Smooth muscle cell (in vitro differentiated cells): ENCODE data around the gene GMPS. TPM values are rescaled to one million over a fixed set of nuclear protein-coding genes. Genes with fewer than 3 reads are reported as not detected.

Source experiments
- DNase-seq: peaks from one replicate; lab custom pipeline; 2025; ENCODE audit not compliant: unreplicated experiment; lab: John Stamatoyannopoulos, UW
- H2AFZ ChIP-seq: fragments of 200-600 bp; sonication (generic); 2 replicates; pipeline ENCODE4 v1.6.0; 2016; ENCODE audit warnings: antibody characterized with exemption, low read depth, mild to moderate bottlenecking
- H3F3A ChIP-seq: fragments of 200-600 bp; sonication (generic); 2 replicates; pipeline ENCODE4 v1.6.0; 2017; ENCODE audit warnings: antibody characterized with exemption, low read depth
- H3K27ac ChIP-seq: fragments of 200-600 bp; sonication (generic); 2 replicates; pipeline ENCODE4 v1.5.1; 2016; ENCODE audit warnings: low read depth, mild to moderate bottlenecking
- H3K27me3 ChIP-seq: fragments of 200-600 bp; sonication (generic); 2 replicates; pipeline ENCODE4 v1.6.1; 2016; ENCODE audit warnings: low read depth, mild to moderate bottlenecking
- H3K36me3 ChIP-seq: fragments of 200-600 bp; sonication (generic); 2 replicates; pipeline ENCODE4 v1.5.1; 2016; ENCODE audit warnings: low read depth
- H3K4me1 ChIP-seq: fragments of 200-600 bp; sonication (generic); 2 replicates; pipeline ENCODE4 v1.5.1; 2016; ENCODE audit warnings: low read depth
- H3K4me2 ChIP-seq: fragments of 200-600 bp; sonication (generic); 2 replicates; pipeline ENCODE4 v1.6.0; 2016; ENCODE audit warnings: mild to moderate bottlenecking
- H3K4me3 ChIP-seq: fragments of 200-600 bp; sonication (generic); 2 replicates; pipeline ENCODE4 v1.5.1; 2016; ENCODE audit warnings: mild to moderate bottlenecking
- H3K79me2 ChIP-seq: fragments of 200-600 bp; sonication (generic); 2 replicates; pipeline ENCODE4 v1.6.0; 2016; ENCODE audit warnings: low read depth, mild to moderate bottlenecking
- H3K9ac ChIP-seq: fragments of 200-600 bp; sonication (generic); 2 replicates; pipeline ENCODE4 v1.6.0; 2016; ENCODE audit warnings: low read depth
- H3K9me3 ChIP-seq: fragments of 200-600 bp; sonication (generic); replicated peaks from 2 replicates; pipeline ENCODE4 v1.5.1; 2016; ENCODE audit warnings: low read depth
- H4K20me1 ChIP-seq: fragments of 200-600 bp; sonication (generic); 2 replicates; pipeline ENCODE4 v1.6.0; 2016; ENCODE audit warnings: low read depth
- WGBS: methylation state at CpG from one replicate; pipeline ENCODE4 v1.1.7; 2016; ENCODE audit warnings: low lambda C conversion rate; 5-methylcytosine and 5-hydroxymethylcytosine counted together
- polyA plus RNA-seq: library from polyadenylated mRNA; unstranded; fragments of >200 nt; fragmentation: Nextera tagmentation; extraction: Ambion mirVana; gene quantifications from 2 replicates; pipeline ENCODE4 v1.2.1, GENCODE V29; 2016
- total RNA-seq: library from RNA; depleted of rRNA; stranded (reverse); fragments of >200 nt; gene quantifications from 2 replicates; pipeline ENCODE4 v1.2.3, GENCODE V29; 2014
- TF ChIP-seq, protein P1 (sequence below): fragments of 200-600 bp; sonication (generic); IDR thresholded peaks from 2 replicates; pipeline ENCODE4 v1.5.1; 2017; ENCODE audit warnings: borderline replicate concordance, mild to moderate bottlenecking, antibody characterized with exemption; ENCODE audit not compliant: insufficient read depth, poor library complexity, severe bottlenecking

The GMPS gene
- total and polyA plus RNA-seq, 2 experiments from 2014 or later: 52.1 to 64.5 TPM

DNA sequence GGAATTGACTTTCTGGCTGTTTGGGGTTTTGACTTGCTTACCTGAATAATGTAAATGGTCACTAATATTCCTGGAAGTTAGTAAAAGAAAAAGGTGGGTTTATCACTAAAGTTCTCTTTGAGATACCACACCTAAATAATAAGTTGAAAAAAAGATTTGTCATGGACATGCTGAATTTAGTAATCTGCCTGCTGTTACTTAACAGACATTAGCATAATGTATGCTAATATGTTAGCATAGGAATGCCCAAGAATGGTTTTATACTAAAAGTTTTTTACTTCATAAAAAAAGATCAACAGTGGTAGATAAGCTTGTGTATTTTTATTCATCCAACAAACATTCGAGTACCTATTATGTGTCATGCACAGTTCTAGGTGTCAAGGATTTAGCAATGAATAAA is 36.5 kb downstream of the GMPS start:
- Histone ChIP-seq H3K79me2 (peaks cover 4% of the 10 kb centered on the region), H3K27me3 (no peaks in the 10 kb centered on the region), H3K4me2 (no peak overlapping the region), H3K4me1 (no peaks in the 10 kb centered on the region), H3K4me3 (no peak overlapping the region), H4K20me1 (peaks cover 6% of the 10 kb centered on the region), H3K27ac (no peak overlapping the region), H2AFZ (no peak overlapping the region), H3K9me3 (no peaks in the 10 kb centered on the region), H3F3A (no peaks in the 10 kb centered on the region), H3K9ac (no peak overlapping the region), H3K36me3 (peaks cover 25% of the 10 kb centered on the region)
- DNase-seq: no peak
- TF ChIP-seq, protein P1, sequence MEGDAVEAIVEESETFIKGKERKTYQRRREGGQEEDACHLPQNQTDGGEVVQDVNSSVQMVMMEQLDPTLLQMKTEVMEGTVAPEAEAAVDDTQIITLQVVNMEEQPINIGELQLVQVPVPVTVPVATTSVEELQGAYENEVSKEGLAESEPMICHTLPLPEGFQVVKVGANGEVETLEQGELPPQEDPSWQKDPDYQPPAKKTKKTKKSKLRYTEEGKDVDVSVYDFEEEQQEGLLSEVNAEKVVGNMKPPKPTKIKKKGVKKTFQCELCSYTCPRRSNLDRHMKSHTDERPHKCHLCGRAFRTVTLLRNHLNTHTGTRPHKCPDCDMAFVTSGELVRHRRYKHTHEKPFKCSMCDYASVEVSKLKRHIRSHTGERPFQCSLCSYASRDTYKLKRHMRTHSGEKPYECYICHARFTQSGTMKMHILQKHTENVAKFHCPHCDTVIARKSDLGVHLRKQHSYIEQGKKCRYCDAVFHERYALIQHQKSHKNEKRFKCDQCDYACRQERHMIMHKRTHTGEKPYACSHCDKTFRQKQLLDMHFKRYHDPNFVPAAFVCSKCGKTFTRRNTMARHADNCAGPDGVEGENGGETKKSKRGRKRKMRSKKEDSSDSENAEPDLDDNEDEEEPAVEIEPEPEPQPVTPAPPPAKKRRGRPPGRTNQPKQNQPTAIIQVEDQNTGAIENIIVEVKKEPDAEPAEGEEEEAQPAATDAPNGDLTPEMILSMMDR: no peak
- WGBS: 100% methylated on average over 1 of the region's 1 CpG

DNA sequence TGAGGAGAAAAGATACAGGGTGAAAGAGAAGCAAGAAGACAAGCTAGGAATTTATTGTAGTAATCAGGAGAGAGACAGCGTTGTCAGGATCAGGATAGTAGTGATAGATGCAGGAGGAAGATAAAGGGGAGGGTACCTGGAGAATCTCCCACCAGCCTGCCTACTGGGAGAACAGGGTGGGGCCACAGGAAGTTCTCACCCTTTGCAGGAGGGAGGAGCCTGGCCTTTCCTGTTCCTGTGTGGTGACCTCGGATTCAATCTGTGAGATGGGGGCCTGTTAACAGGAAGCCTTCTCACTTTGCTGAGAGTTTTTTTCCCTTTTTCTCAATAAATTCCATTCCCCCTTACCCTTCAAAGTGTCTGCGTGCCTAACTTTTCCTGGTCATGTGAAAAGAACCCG is 37.6 kb downstream of the GMPS start:
- Histone ChIP-seq H3K36me3 (peaks cover 25% of the 10 kb centered on the region), H3K27ac (no peak overlapping the region), H2AFZ (no peak overlapping the region), H3K27me3 (no peaks in the 10 kb centered on the region), H3F3A (no peaks in the 10 kb centered on the region), H4K20me1 (no peaks in the 10 kb centered on the region), H3K4me1 (no peaks in the 10 kb centered on the region), H3K4me2 (no peak overlapping the region), H3K79me2 (no peaks in the 10 kb centered on the region), H3K4me3 (no peak overlapping the region), H3K9me3 (no peaks in the 10 kb centered on the region), H3K9ac (no peak overlapping the region)
- DNase-seq: no peak
- 89% methylated on average over 4 of the region's 4 CpGs for WGBS
- TF ChIP-seq, protein P1: no peak

DNA sequence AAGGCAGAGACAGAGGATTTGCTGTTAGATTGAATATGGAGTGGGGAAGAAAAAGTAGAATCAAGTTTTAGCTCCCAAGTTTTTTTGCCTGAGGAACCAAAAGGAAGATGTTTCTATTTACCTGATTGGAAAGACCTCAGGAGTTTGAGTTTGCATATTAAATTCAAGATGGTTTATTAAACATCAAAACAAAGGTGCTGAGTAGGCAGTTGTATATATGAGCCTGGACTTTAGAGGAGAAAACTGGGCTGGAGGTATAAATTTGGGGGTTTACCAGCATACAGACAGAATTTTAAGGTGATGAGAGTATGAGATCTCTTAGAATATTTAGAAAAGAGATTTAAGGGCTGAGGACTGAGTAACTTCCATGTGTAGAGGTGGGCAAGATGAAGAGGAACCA is 38.2 kb downstream of the GMPS start:
- Histone ChIP-seq H2AFZ (no peak overlapping the region), H3K36me3 (peaks cover 25% of the 10 kb centered on the region), H3K4me2 (no peak overlapping the region), H3F3A (no peaks in the 10 kb centered on the region), H3K4me1 (no peaks in the 10 kb centered on the region), H4K20me1 (no peaks in the 10 kb centered on the region), H3K27ac (no peak overlapping the region), H3K27me3 (no peaks in the 10 kb centered on the region), H3K9me3 (no peaks in the 10 kb centered on the region), H3K9ac (no peak overlapping the region), H3K4me3 (no peak overlapping the region), H3K79me2 (no peaks in the 10 kb centered on the region)
- DNase-seq: no peak
- TF ChIP-seq, protein P1: no peak

DNA sequence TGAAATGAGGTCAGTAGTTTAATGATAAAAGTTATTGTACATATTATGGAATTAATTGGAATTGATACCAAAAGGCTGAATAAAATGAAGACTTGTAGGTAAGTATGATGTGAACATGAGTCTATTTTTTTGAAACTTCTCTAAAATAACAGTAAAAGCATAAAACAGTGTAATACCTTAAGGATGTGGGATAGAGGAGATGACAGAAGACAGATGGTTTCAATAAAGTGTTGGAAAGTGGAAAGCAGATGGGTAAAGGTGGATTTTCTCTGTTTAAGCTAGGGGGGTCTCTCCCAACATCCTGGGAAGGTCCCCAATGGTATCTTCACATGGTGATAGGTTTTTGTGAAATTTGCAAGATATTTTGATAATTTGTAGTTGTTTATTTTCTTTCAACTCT is 41.6 kb downstream of the GMPS start:
- H3K27me3 ChIP-seq: no peaks in the 10 kb centered on the region
- no peak for DNase-seq
- H3F3A ChIP-seq: no peaks in the 10 kb centered on the region
- H3K79me2 ChIP-seq: no peaks in the 10 kb centered on the region
- no peak overlapping the region for H2AFZ ChIP-seq
- H3K9me3 ChIP-seq: no peaks in the 10 kb centered on the region
- H3K4me2 ChIP-seq: no peak overlapping the region
- H4K20me1 ChIP-seq: no peaks in the 10 kb centered on the region
- TF ChIP-seq, protein P1: no peak
- no peak overlapping the region for H3K27ac ChIP-seq
- no peak overlapping the region for H3K9ac ChIP-seq
- no peaks in the 10 kb centered on the region for H3K4me1 ChIP-seq
- H3K4me3 ChIP-seq: no peak overlapping the region
- peaks cover 43% of the 10 kb centered on the region for H3K36me3 ChIP-seq
